ENCODE data around the gene HBB. TPM values are rescaled to one million over a fixed set of nuclear protein-coding genes. Genes with fewer than 3 reads are reported as not detected.

The HBB gene
- total RNA-seq, 1 experiment from 2014 or later, result not detected

GRCh38 chr11:5232176-5232575 is 5.3 kb upstream of the HBB start:
- intact Hi-C loops (cut with micrococcal nuclease; ENCODE audit: unreplicated experiment), result no loop called here
- Mint-ChIP-seq H3K27ac (ENCODE audit: unreplicated experiment) (no peak overlapping the region), H3K27me3 (ENCODE audit: insufficient read depth, unreplicated experiment) (peaks cover 9% of the 10 kb centered on the region), H3K4me3 (ENCODE audit: unreplicated experiment) (no peak overlapping the region), H3K4me1 (ENCODE audit: low read depth, unreplicated experiment) (no peaks in the 10 kb centered on the region), H3K36me3 (ENCODE audit: insufficient read depth, unreplicated experiment) (no peaks in the 10 kb centered on the region), H3K9me3 (ENCODE audit: unreplicated experiment) (no peaks in the 10 kb centered on the region)
- no peaks in the 10 kb centered on the region for H3K36me3 ChIP-seq (ENCODE audit: control insufficient read depth, insufficient read depth, low read length)
- POLR2A ChIA-PET, result no interaction called here
- H3K4me3 ChIP-seq (ENCODE audit: low read depth, low read length), result no peak overlapping the region
- no peaks in the 10 kb centered on the region for H3K4me1 ChIP-seq
- TF ChIP-seq CTCF (IDR thresholded peaks at IDR 0.05; ENCODE audit: insufficient read depth in 1 of 2, low read depth in 1 of 2, low read length in 1 of 2, severe bottlenecking in 1 of 2, unreplicated experiment in 1 of 2), result no peak
- CTCF ChIA-PET, result no interaction called here
- no TSS peak for BruUV-seq (replicated peaks)
- no peaks in the 10 kb centered on the region for H3K9me3 ChIP-seq
- H3K27me3 ChIP-seq (replicated peaks; ENCODE audit: control insufficient read depth, insufficient read depth, low read length), result no peaks in the 10 kb centered on the region
- no peak for DNase-seq

GRCh38 chr11:5231111-5231510 is 4.2 kb upstream of the HBB start:
- Histone ChIP-seq H3K9me3 (no peaks in the 10 kb centered on the region), H3K4me3 (ENCODE audit: low read depth, low read length) (no peak overlapping the region), H3K36me3 (ENCODE audit: control insufficient read depth, insufficient read depth, low read length) (no peaks in the 10 kb centered on the region), H3K4me1 (no peaks in the 10 kb centered on the region), H3K27me3 (replicated peaks; ENCODE audit: control insufficient read depth, insufficient read depth, low read length) (no peaks in the 10 kb centered on the region)
- no peak for DNase-seq
- H3K4me1 Mint-ChIP-seq (ENCODE audit: low read depth, unreplicated experiment), result no peaks in the 10 kb centered on the region
- H3K27me3 Mint-ChIP-seq (ENCODE audit: insufficient read depth, unreplicated experiment), result peaks cover 9% of the 10 kb centered on the region
- H3K4me3 Mint-ChIP-seq (ENCODE audit: unreplicated experiment), result no peak overlapping the region
- no peak overlapping the region for H3K27ac Mint-ChIP-seq (ENCODE audit: unreplicated experiment)
- BruUV-seq (replicated peaks), result no TSS peak
- CTCF ChIA-PET, result no interaction called here
- no peaks in the 10 kb centered on the region for H3K36me3 Mint-ChIP-seq (ENCODE audit: insufficient read depth, unreplicated experiment)
- intact Hi-C loops (cut with micrococcal nuclease; ENCODE audit: unreplicated experiment), result no loop called here
- H3K9me3 Mint-ChIP-seq (ENCODE audit: unreplicated experiment), result no peaks in the 10 kb centered on the region
- no peak for TF ChIP-seq CTCF (IDR thresholded peaks at IDR 0.05; ENCODE audit: insufficient read depth in 1 of 2, low read depth in 1 of 2, low read length in 1 of 2, severe bottlenecking in 1 of 2, unreplicated experiment in 1 of 2)
- POLR2A ChIA-PET, result no interaction called here

- Mint-ChIP-seq H3K27me3 (ENCODE audit: insufficient read depth, unreplicated experiment) (peaks cover 6% of the 10 kb centered on the region), H3K4me1 (ENCODE audit: low read depth, unreplicated experiment) (no peaks in the 10 kb centered on the region), H3K36me3 (ENCODE audit: insufficient read depth, unreplicated experiment) (no peaks in the 10 kb centered on the region), H3K9me3 (ENCODE audit: unreplicated experiment) (no peaks in the 10 kb centered on the region), H3K27ac (ENCODE audit: unreplicated experiment) (no peak overlapping the region), H3K4me3 (ENCODE audit: unreplicated experiment) (no peak overlapping the region)
- CTCF ChIA-PET, result no interaction called here
- TF ChIP-seq CTCF (IDR thresholded peaks at IDR 0.05; ENCODE audit: insufficient read depth in 1 of 2, low read depth in 1 of 2, low read length in 1 of 2, severe bottlenecking in 1 of 2, unreplicated experiment in 1 of 2), result no peak
- Histone ChIP-seq H3K36me3 (ENCODE audit: control insufficient read depth, insufficient read depth, low read length) (no peaks in the 10 kb centered on the region), H3K9me3 (no peaks in the 10 kb centered on the region), H3K4me3 (ENCODE audit: low read depth, low read length) (no peak overlapping the region), H3K4me1 (no peaks in the 10 kb centered on the region), H3K27me3 (replicated peaks; ENCODE audit: control insufficient read depth, insufficient read depth, low read length) (no peaks in the 10 kb centered on the region)
- no peak for DNase-seq
- intact Hi-C loops (cut with micrococcal nuclease; ENCODE audit: unreplicated experiment), result no loop called here
- no TSS peak for BruUV-seq (replicated peaks)
- POLR2A ChIA-PET, result no interaction called here
Measured at GRCh38 chr11:5230266-5230665, 3.4 kb upstream of the HBB start.

Data from Caco-2 (cell line).